Dermis microvascular lymphatic vessel endothelial cell (primary cell): Measurements from ENCODE around the gene CFAP298. TPM values are rescaled to one million over a fixed set of nuclear protein-coding genes. Genes with fewer than 3 reads are reported as not detected.
"Not testable (repeated sequence)": the region's sequence is repeated elsewhere in the genome, so short reads cannot be mapped to it uniquely, and the experiment has no call there.

Source experiments
- DNase-seq, 2 donors: peaks; one replicate each; pipeline versions ENCODE4 v3.0.0 to v3.0.0-alpha.2; 2010; ENCODE audit warnings: low read depth in 2 of 2
- total RNA-seq: library from RNA; depleted of rRNA; stranded (reverse); fragments of >200 nt; gene quantifications from 2 replicates; pipeline ENCODE4 v1.2.1, GENCODE V29; 2014

Gene CFAP298
- 33.6 and 34.1 TPM in 2 replicates for total RNA-seq

DNA sequence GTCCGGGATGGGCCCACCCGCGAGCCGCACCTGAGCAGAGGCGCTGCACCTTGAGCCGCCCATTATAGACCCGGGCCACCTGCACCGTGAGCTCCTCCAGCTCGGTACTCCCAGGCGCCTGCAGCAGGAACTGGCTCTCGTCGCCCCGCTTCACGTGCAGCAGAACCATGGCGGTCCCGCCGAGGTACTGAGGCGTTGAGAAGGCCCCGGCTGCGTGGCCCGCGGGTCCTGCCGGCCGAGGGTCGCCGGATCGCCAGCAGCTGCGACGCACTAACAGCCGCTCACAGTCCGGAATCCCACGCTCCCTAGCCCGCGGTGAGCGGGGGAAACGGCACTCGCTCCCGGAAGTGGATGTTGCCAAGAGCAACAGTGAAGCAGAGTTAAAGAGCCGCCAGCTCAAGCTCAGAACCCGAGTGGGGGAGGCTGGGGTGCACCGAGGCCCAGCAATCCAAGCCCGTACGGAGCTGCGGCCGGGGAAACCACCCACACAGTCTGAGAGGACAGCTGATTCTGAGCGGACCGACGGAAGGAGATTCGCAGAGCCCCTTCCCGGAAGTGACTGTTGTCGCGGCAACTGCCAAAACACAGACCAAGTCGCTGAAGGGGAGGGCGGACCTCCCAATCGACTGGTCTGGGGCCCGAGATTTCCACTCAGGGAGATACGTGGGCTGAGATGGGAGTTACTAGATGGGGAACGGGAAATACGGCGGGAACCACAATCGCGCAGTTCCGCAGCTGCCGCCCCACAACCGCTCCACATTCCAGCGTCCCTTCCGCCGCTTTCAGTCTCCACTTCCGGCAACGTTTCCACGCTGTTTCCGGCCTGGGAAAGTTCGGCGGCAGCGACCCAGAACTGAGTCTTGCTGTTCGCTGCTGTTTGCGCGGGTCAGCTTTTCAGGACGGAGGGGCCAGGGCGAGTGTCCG is at the start of gene CFAP298:
CFAP298 (minus strand) TSS at position 303 of the 924 bp plus-strand sequence; CDS start at position 169, 134 bp downstream.
- DNase-seq, result peak; percentile 90 to 95

DNA sequence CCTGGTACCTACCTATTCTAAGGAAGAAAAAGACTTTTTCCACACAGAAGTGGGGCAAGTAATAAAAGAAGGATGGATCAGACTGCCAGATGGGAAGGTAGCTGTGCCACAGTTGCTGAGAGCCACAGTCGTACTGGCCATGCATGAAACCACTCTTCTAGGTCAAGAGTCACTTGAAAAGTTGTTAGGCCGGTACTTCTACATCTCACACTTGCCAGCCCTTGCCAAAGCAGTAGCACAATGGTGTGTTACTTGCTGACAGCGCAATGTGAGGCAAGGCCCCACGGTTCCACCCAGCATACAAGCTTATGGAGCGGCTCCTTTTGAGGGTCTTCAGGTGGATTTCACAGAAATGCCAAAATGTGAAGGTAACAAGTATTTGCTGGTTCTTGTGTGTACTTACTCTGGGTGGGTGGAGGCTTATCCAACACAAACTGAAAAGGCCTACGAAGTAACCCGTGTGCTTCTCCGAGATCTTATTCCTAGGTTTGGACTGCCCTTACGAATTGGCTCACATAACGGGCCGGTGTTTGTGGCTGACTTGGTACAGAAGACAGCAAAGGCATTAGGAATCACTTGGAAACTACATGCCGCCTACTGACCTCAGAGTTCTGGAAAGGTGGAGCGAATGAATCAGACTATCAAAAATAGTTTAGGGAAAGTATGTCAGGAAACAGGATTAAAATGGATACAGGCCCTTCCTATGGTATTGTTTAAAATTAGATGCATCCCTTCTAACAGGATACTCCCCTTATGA is 49.0 kb upstream of the CFAP298 start:
- not testable (repeated sequence) for DNase-seq

DNA sequence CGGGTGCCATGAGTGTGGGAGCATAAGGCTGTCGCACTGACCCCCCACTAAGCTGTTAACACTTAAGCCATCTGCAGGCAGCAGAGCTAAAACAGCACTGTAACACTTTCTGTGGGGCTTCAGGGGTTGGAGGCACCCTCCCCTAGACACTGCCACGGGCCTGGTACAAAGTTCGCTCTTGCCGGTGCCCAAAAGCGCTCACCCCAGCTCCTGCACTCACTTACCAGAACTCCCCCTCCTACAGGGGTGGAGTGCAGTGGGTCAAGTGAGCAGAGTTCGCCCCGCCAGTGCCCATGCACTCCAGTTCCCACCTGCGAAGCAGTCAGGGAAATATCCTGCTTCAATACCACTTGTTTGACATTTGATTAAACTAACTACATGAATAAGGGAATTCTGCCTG is 46.3 kb upstream of the CFAP298 start:
- no peak for DNase-seq

DNA sequence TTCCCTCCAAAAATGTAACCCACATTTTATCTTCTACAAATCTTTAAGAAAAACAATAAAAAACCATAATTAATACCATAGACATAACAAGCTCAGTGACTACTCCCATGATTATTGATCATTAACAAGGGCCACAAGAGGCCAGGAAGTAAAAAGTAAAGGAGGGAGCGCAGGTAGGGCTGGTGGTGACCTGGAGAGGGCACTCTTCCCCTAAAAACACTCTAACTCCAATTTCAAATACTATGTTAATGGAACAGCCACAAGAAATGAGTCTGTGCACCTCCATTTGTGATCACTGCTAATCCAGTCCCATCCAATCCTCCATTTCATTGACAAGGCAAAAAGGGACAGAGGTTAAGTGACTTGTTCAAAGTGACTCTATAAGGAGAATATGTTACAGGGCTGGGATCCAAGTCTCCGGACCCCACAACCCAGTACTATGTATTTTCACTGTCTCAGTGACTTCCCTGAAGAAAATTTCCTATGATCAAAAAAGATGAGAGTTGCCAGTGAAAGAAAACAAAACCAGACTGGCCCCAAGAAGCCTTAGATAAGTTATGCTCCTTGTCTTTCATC is 41.2 kb upstream of the CFAP298 start:
- peak; percentile 24 to 36 for DNase-seq

DNA sequence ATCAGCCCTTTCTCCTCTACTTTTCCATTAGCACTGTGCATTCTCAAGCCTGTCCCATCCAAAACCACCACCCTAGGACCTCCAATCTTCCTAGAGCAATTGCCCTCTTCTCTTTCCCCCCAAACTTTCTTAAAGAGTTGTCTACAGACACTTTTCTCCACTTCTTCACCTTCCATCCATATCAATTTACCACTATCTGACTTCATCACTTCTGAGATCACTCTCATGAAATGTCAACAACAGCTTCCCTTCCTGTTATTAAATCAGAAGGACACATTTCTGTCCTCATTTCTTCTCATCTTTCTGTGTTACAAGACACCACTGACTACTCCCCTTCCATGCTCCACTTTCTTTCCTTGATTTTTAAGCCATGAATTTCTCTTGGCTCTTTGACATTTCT is 36.0 kb upstream of the CFAP298 start:
- DNase-seq, result no peak

- no peak for DNase-seq
These were observed 33.3 kb upstream of the CFAP298 start for GRCh38 chr21:32645261-32646182.

- no peak for DNase-seq
These were observed 29.8 kb upstream of the CFAP298 start for GRCh38 chr21:32641710-32642698.

DNA sequence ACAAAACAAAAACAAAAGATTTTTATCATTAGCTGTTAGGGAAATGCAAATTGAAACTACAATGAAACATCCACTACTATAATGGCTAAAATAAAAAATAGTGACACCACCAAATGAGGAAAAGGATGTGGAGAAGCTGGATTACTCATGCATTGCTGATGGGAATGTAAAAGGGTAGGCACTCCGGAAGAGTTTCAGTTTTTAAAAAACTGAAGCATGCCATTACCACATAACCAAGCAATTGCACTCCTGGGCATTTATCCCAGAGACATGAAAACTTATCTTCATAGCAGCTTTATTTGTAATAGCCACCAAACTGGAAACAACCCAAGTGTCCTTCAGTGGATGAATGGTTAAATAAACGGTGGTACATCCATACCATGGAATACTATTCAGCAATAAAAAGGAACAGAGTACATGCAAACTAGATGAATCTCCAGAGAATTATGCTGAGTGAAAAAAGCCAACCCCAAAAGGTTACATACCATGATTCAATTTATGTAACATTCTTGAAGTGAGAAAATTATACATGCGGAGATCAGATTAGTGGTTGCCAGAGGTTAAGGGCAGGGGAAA is 14.5 kb upstream of the CFAP298 start:
- DNase-seq, result no peak

DNA sequence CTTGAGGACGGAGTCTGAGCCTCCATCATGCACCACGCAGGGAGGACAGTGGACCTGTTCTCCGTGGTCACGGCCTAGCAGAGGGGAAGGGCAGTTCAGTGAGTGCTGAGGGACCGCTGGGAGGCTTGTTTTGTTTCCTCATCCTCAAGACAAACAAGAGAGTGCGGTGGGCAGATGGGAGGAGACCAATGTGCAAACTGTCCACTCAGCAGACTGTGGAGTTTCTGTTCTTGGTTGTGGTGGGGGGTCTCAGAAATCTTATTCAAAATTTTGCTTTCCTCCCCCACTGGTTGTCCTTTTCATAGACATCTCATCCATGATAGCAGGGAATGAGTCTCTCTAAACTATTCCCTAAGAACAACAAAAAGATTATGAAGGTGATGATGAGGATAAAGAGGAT is 6.0 kb upstream of the CFAP298 start:
- DNase-seq, result not testable (repeated sequence)

GRCh38 chr21:32613436-32614043 is 1.4 kb upstream of the CFAP298 start:
- no peak for DNase-seq

- DNase-seq, result peak in 1 of 2 donors; percentile 7
These were observed 791 bp upstream of the CFAP298 start for GRCh38 chr21:32612999-32613337.

DNA sequence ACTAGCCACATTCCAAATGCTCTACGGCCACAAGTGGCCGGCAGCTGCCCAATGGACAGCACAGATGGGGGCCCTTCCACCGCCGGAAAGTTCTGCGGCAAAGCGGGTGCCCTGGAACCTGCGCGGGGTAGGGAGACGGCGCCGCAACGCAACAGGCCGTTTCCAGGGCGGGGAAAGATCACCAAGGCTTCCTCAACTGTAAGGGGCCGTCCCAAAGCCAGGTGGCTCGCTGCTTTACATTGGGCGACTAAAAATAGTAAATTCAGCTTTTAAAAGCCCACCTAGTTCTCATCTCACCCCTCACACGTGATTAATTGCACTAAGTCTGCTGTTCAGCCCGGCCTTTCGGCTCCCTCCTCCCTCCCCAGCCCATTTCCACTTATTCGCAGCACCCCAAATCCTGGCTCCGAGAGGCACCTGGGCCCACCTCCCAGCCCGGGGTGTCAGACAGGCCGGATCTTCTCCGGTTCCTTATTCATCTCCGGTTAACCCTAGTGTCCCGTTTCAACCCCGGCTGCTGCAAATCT is 643 bp downstream of the CFAP298 start:
- peak; percentile 6 to 52 for DNase-seq

DNA sequence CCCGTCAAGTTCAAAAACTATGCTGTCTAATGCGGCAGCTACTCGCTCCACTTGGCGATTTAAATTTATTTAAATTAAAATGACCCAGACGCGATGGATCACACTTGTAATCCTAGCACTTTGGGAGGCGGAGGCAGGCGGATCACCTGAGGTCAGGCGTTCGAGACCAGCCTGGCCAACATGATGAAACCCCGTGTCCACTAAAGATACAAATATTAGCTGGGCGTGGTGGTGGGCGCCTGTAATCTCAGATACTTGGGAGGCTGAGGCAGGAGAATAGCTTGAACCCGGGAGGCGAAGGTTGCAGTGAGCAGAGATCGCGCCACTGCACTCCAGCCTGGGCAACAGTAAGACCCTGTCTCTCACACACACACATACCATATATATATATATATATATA is 1.2 kb downstream of the CFAP298 start:
- DNase-seq, result not testable (repeated sequence)

- no peak for DNase-seq
These were observed 3.3 kb downstream of the CFAP298 start for GRCh38 chr21:32608851-32609250.

DNA sequence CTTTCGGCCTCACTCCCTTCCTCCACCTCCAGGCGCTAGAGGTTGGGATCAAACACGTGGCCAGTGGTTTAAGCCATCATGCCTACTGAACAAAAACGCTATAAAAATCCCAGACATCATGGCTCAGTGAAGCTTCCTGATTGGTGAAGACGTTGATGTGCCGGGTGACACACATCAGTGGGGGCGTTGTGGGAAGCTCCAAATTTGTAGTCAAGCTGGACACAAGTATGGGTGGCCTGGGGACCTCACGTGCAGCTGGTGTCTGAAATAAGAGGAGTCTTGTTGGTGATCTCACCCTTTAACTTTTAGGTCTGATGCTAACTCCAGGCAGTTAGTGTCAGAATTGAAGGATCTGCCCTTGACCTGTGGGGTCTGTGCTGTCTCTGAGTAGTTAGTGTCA is 6.7 kb downstream of the CFAP298 start:
- DNase-seq, result no peak

DNA sequence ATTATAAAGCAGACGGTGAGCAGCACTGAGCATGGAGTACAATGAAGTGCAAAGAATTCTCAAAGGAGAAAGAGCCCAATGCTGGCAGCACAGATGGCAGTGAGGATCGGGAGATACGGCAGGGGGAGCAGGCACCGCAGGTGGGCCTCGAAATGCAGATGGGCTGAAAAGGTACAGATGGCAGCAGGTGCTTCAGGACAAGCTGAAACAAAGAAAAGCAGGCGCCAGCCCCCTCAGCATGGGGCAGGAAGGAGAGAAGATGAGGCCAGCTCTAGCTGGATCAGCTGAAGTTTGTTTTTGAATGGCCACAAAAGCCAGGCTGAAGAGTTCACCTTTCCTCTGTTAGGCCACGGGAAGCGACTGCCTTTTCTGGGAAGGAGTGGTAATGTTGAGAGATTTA is 7.7 kb downstream of the CFAP298 start:
- DNase-seq, result no peak

- no peak for DNase-seq
These were observed 9.0 kb downstream of the CFAP298 start for GRCh38 chr21:32603131-32603530.

DNA sequence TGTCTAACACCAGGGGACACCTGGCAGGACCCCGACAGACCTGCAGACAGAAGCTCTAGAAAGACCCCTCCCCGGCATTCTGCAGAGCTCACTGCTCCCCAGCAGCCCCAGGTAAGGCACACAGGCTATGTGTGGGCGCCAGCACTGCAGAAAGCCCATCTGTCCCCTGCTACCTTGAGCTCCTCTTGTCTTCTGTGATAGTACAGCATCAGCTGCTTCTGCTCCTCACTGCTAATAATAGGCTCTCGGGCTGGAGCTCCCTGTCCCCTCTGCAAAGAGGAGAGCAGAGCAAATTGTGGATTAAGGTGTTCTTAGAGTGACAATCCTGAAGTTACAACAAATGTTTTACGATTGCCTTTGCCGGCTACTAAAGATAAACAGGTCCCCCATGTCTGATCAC is 10.1 kb downstream of the CFAP298 start:
- no peak for DNase-seq

DNA sequence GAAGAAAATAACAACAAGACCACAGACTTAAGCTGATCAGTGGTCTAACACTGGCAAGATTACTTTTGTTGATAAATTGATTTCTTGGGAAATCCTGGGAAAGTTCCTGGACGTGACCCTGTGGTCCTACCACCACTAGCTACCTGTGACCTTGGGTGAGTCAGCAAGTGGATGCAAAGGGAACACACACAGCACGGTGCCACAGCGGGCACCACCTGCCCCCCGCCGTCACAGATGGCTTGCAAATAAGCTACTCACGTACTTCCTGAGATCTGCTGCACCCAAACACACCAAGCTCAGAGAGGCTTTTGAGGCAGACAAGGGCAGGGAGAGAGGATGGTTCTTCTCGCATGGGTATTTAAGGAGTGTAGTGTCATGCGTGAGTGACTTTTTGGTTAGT is 12.7 kb downstream of the CFAP298 start:
- DNase-seq, result no peak
